ENCODE measurements around the gene TMEM175.

The TMEM175 gene

GRCh38 chr4:1001561-1002130 lies 69.4 kb downstream of the TMEM175 start:
- no peak overlapping the region for H3K4me3 ChIP-seq (ENCODE audit: low read depth, low read length)
- no peak overlapping the region for H3K27ac ChIP-seq (ENCODE audit: extremely low read depth, low read depth, low read length)
- no peaks in the 10 kb centered on the region for H3K9me3 ChIP-seq (ENCODE audit: control insufficient read depth, insufficient read depth, low read depth, low read length)
- H3K4me1 ChIP-seq (ENCODE audit: control insufficient read depth, insufficient read depth, low read length), result no peaks in the 10 kb centered on the region; the same call in 1 of the 2 replicates
- no peaks in the 10 kb centered on the region for H3K36me3 ChIP-seq (ENCODE audit: control insufficient read depth in 2 of 2, insufficient read depth in 1 of 2, low read length in 2 of 2)
- POLR2A ChIA-PET, result no interaction called here
- TF ChIP-seq ZBTB21 (tag by site-specific recombination; IDR thresholded peaks at IDR 0.05), result no peak
- TF ChIP-seq ZNF302 (tag by site-specific recombination; IDR thresholded peaks at IDR 0.05; ENCODE audit: low read depth), result no peak
- TF ChIP-seq ZNF354C (tag by site-specific recombination; IDR thresholded peaks at IDR 0.05; ENCODE audit: borderline replicate concordance, low read depth), result no peak
- TF ChIP-seq KLF1 (tag by site-specific recombination; IDR thresholded peaks at IDR 0.05), result no peak
- CTCF ChIA-PET, result no interaction called here

GRCh38 chr4:1002131-1002630 lies 69.9 kb downstream of the TMEM175 start:
- Histone ChIP-seq H3K27ac (ENCODE audit: extremely low read depth, low read depth, low read length) (no peak overlapping the region), H3K9me3 (ENCODE audit: control insufficient read depth, insufficient read depth, low read depth, low read length) (no peaks in the 10 kb centered on the region), H3K4me3 (ENCODE audit: low read depth, low read length) (no peak overlapping the region), H3K4me1 (ENCODE audit: control insufficient read depth, insufficient read depth, low read length) (no peaks in the 10 kb centered on the region; the same call in 1 of the 2 replicates), H3K36me3 (ENCODE audit: control insufficient read depth in 2 of 2, insufficient read depth in 1 of 2, low read length in 2 of 2) (no peaks in the 10 kb centered on the region)
- TF ChIP-seq OVOL3 (tag by site-specific recombination; IDR thresholded peaks at IDR 0.05) (no peak), KLF7 (tag by site-specific recombination; IDR thresholded peaks at IDR 0.05; ENCODE audit: borderline replicate concordance) (no peak)
- POLR2A ChIA-PET, result no interaction called here
- CTCF ChIA-PET, result no interaction called here

GRCh38 chr4:1002631-1003251 lies 70.5 kb downstream of the TMEM175 start:
- no peak for TF ChIP-seq ZNF580 (tag by site-specific recombination; IDR thresholded peaks at IDR 0.05)
- no peak for TF ChIP-seq KLF16 (tag by site-specific recombination; IDR thresholded peaks at IDR 0.05)
- TF ChIP-seq GLI4 (tag by site-specific recombination; IDR thresholded peaks at IDR 0.05), result no peak
- no peak for TF ChIP-seq AEBP2 (tag by site-specific recombination; IDR thresholded peaks at IDR 0.05; ENCODE audit: borderline replicate concordance)
- no peak for TF ChIP-seq ZNF239 (tag by site-specific recombination; IDR thresholded peaks at IDR 0.05)
- TF ChIP-seq KLF10 (tag by site-specific recombination; IDR thresholded peaks at IDR 0.05), result no peak
- TF ChIP-seq PBX3 (CRISPR knock-in tag; IDR thresholded peaks at IDR 0.05), result no peak
- no peak for TF ChIP-seq EGR2 (tag by site-specific recombination; IDR thresholded peaks at IDR 0.05; ENCODE audit: low read depth)
- no peak for TF ChIP-seq PRDM1 (tag by site-specific recombination; IDR thresholded peaks at IDR 0.05)
- POLR2A ChIA-PET, result no interaction called here
- no peak overlapping the region for H3K27ac ChIP-seq (ENCODE audit: extremely low read depth, low read depth, low read length)
- H3K9me3 ChIP-seq (ENCODE audit: control insufficient read depth, insufficient read depth, low read depth, low read length), result no peaks in the 10 kb centered on the region
- H3K36me3 ChIP-seq (ENCODE audit: control insufficient read depth in 2 of 2, insufficient read depth in 1 of 2, low read length in 2 of 2), result no peaks in the 10 kb centered on the region
- CTCF ChIA-PET, result no interaction called here
- no peaks in the 10 kb centered on the region for H3K4me1 ChIP-seq (ENCODE audit: control insufficient read depth, insufficient read depth, low read length)
- H3K4me3 ChIP-seq (ENCODE audit: low read depth, low read length), result no peak overlapping the region

All from HEK293 (cell line).